Neural cell (in vitro differentiated cells): ENCODE measurements around the gene AGBL4. TPM values are rescaled to one million over a fixed set of nuclear protein-coding genes. Genes with fewer than 3 reads are reported as not detected.
"Not testable (repeated sequence)": the region's sequence is repeated elsewhere in the genome, so short reads cannot be mapped to it uniquely, and the experiment has no call there.

Source experiments
- H2AFZ ChIP-seq: fragments of 200-600, 300-800 bp; sonication (generic), shearing (Covaris generic); 2 replicates; pipeline ENCODE4 v1.6.0; 2014; ENCODE audit warnings: low read depth, mild to moderate bottlenecking, antibody characterized with exemption, low read length, moderate library complexity
- H3F3A ChIP-seq: fragments of 200-600 bp; shearing (Covaris generic); 2 replicates; pipeline ENCODE4 v1.6.1; 2016; ENCODE audit warnings: mild to moderate bottlenecking, moderate library complexity, mixed read lengths, antibody characterized with exemption, low read length; ENCODE audit not compliant: insufficient read depth, poor library complexity, severe bottlenecking
- H3K27ac ChIP-seq: fragments of 200-600, 300-800 bp; sonication (generic), shearing (Covaris generic); 2 replicates; pipeline ENCODE4 v1.5.1; 2014; ENCODE audit warnings: mild to moderate bottlenecking, low read length, moderate library complexity
- H3K27me3 ChIP-seq: fragments of 300-800, 200-600 bp; sonication (generic), shearing (Covaris generic); 2 replicates; pipeline ENCODE4 v1.6.0; 2014; ENCODE audit warnings: mild to moderate bottlenecking, low read depth, low read length, moderate library complexity; ENCODE audit not compliant: insufficient read depth
- H3K36me3 ChIP-seq: fragments of 300-800, 200-600 bp; sonication (generic), shearing (Covaris generic); 2 replicates; pipeline ENCODE4 v1.5.1; 2014; ENCODE audit warnings: mild to moderate bottlenecking, antibody characterized with exemption, low read length, moderate library complexity; ENCODE audit not compliant: insufficient read depth
- H3K4me2 ChIP-seq: fragments of 300-800, 200-600 bp; sonication (generic), shearing (Covaris generic); 2 replicates; pipeline ENCODE4 v1.6.0; 2014; ENCODE audit warnings: mild to moderate bottlenecking, low read length
- H3K4me3 ChIP-seq: fragments of 300-800, 200-600 bp; sonication (generic), shearing (Covaris generic); 2 replicates; pipeline ENCODE4 v1.5.1; 2014; ENCODE audit warnings: mild to moderate bottlenecking, low read length, moderate library complexity
- H3K79me2 ChIP-seq: fragments of 200-600 bp; shearing (Covaris generic); replicated peaks from 2 replicates; pipeline ENCODE4 v1.6.0; 2014; ENCODE audit warnings: mild to moderate bottlenecking, low read length, moderate library complexity; ENCODE audit not compliant: insufficient read depth
- H3K9ac ChIP-seq: fragments of 300-800, 200-600 bp; sonication (generic), shearing (Covaris generic); 2 replicates; pipeline ENCODE4 v1.6.1; 2016; ENCODE audit warnings: mild to moderate bottlenecking, low read length, mixed read lengths
- H3K9me2 ChIP-seq: fragments of 200-600 bp; shearing (Covaris generic); 2 replicates; pipeline ENCODE4 v1.6.1; 2016; ENCODE audit warnings: mild to moderate bottlenecking, low read length, mixed read lengths; ENCODE audit not compliant: insufficient read depth
- H3K9me3 ChIP-seq: fragments of 200-600, 300-800 bp; sonication (generic), shearing (Covaris generic); 2 replicates; pipeline ENCODE4 v1.6.1; 2016; ENCODE audit warnings: mild to moderate bottlenecking, mixed run types, low read length, moderate library complexity, mixed read lengths
- H4K20me1 ChIP-seq: fragments of 200-600 bp; shearing (Covaris generic); 2 replicates; pipeline ENCODE4 v1.6.1; 2016; ENCODE audit warnings: mild to moderate bottlenecking, mixed run types; ENCODE audit not compliant: insufficient read depth
- CTCF ChIP-seq: fragments of 450-650 bp; IDR thresholded peaks from 2 replicates; pipeline ENCODE4 v1.5.1; 2014; ENCODE audit warnings: antibody characterized with exemption, mild to moderate bottlenecking, moderate library complexity; ENCODE audit not compliant: poor library complexity, severe bottlenecking
- EP300 ChIP-seq: fragments of 450-650 bp; conservative IDR thresholded peaks from 2 replicates; pipeline ENCODE4 v1.6.1; 2014; ENCODE audit warnings: antibody characterized with exemption, mild to moderate bottlenecking, moderate library complexity; ENCODE audit not compliant: poor library complexity, severe bottlenecking
- EZH2 ChIP-seq: fragments of 200-600, 300-800 bp; shearing (Covaris generic), sonication (generic); IDR thresholded peaks from 2 replicates; pipeline ENCODE4 v1.6.1; 2014; ENCODE audit warnings: antibody characterized with exemption, low read length, borderline replicate concordance, mild to moderate bottlenecking; ENCODE audit not compliant: insufficient read depth, poor library complexity, severe bottlenecking
- MXI1 ChIP-seq: fragments of 450-650 bp; conservative IDR thresholded peaks from 2 replicates; pipeline ENCODE4 v1.6.1; 2014; ENCODE audit warnings: antibody characterized with exemption, mild to moderate bottlenecking; ENCODE audit not compliant: poor library complexity, severe bottlenecking
- POLR2AphosphoS5 ChIP-seq: IDR thresholded peaks from 2 replicates; pipeline ENCODE4 v1.6.1; 2012
- RAD21 ChIP-seq: fragments of 450-650 bp; conservative IDR thresholded peaks from 2 replicates; pipeline ENCODE4 v1.6.1; 2014; ENCODE audit warnings: antibody characterized with exemption, mild to moderate bottlenecking, moderate library complexity
- REST ChIP-seq: IDR thresholded peaks from 2 replicates; pipeline ENCODE4 v1.6.1; 2012; ENCODE audit warnings: borderline replicate concordance
- TAF1 ChIP-seq: IDR thresholded peaks from 2 replicates; pipeline ENCODE4 v1.6.1; 2012; ENCODE audit warnings: low read depth
- polyA plus RNA-seq: library from polyadenylated mRNA; depleted of rRNA; stranded (reverse); fragments of >200 nt; gene quantifications from 2 replicates; pipeline ENCODE4 v1.2.3, GENCODE V29; 2014

AGBL4 gene
- polyA plus RNA-seq, 1 donor from 2014 or later, result 1.3 TPM

- no peak overlapping the region for H3K4me3 ChIP-seq
- H3K9ac ChIP-seq, result no peak overlapping the region
- H3F3A ChIP-seq, result no peaks in the 10 kb centered on the region
- no peak overlapping the region for H3K4me2 ChIP-seq
- H3K36me3 ChIP-seq, result no peaks in the 10 kb centered on the region
- no peaks in the 10 kb centered on the region for H3K9me2 ChIP-seq
- H2AFZ ChIP-seq, result no peak overlapping the region
- no peaks in the 10 kb centered on the region for H3K79me2 ChIP-seq
- H3K9me3 ChIP-seq, result peaks cover 8% of the 10 kb centered on the region
- H3K27me3 ChIP-seq, result no peaks in the 10 kb centered on the region
- no peaks in the 10 kb centered on the region for H4K20me1 ChIP-seq
- H3K27ac ChIP-seq, result no peak overlapping the region
- TF ChIP-seq EP300, result no peak
- TF ChIP-seq EZH2, result no peak
- no peak for TF ChIP-seq TAF1
- TF ChIP-seq RAD21, result no peak
- TF ChIP-seq REST, result no peak
- TF ChIP-seq POLR2AphosphoS5, result no peak
These were observed 1007.5 kb downstream of the AGBL4 start for GRCh38 chr1:49016030-49016977.

GRCh38 chr1:49013079-49013478 lies 1010.7 kb downstream of the AGBL4 start:
- Histone ChIP-seq H4K20me1 (no peaks in the 10 kb centered on the region), H3K4me2 (no peak overlapping the region), H3K36me3 (no peaks in the 10 kb centered on the region), H3F3A (no peaks in the 10 kb centered on the region), H3K79me2 (no peaks in the 10 kb centered on the region), H3K9me3 (peaks cover 5% of the 10 kb centered on the region), H3K9me2 (no peaks in the 10 kb centered on the region), H3K9ac (no peak overlapping the region), H3K27ac (no peak overlapping the region), H3K27me3 (no peaks in the 10 kb centered on the region), H2AFZ (no peak overlapping the region), H3K4me3 (no peak overlapping the region)
- TF ChIP-seq POLR2AphosphoS5 (no peak), MXI1 (no peak), EZH2 (no peak), REST (no peak), TAF1 (no peak), CTCF (no peak)

GRCh38 chr1:49002981-49003380 lies 1020.8 kb downstream of the AGBL4 start:
- not testable (repeated sequence) for H3K9me2 ChIP-seq, H3K27me3 ChIP-seq, H3K79me2 ChIP-seq, H3K36me3 ChIP-seq, H3F3A ChIP-seq, H3K4me2 ChIP-seq, H3K4me3 ChIP-seq, H4K20me1 ChIP-seq, H3K9me3 ChIP-seq, H3K9ac ChIP-seq, H2AFZ ChIP-seq, H3K27ac ChIP-seq
